Endodermal cell (in vitro differentiated cells): ENCODE measurements around the gene CTCFL. TPM values are rescaled to one million over a fixed set of nuclear protein-coding genes. Genes with fewer than 3 reads are reported as not detected.

ENCODE experiments used
- DNase-seq: peaks from one replicate; pipeline ENCODE4 v3.0.0-alpha.2; 2017
- H3K27ac ChIP-seq: 2 replicates; pipeline ENCODE4 v1.5.1; 2013; ENCODE audit warnings: mild to moderate bottlenecking, low read depth, low read length, moderate library complexity
- H3K27me3 ChIP-seq: 2 replicates; pipeline ENCODE4 v1.6.1; 2013; ENCODE audit warnings: mild to moderate bottlenecking, low read length, moderate library complexity; ENCODE audit not compliant: insufficient read depth, control insufficient read depth, poor library complexity, severe bottlenecking
- H3K36me3 ChIP-seq: 2 replicates; pipeline ENCODE4 v1.7.0; 2013; ENCODE audit warnings: mild to moderate bottlenecking, low read length, moderate library complexity; ENCODE audit not compliant: control insufficient read depth, insufficient read depth
- H3K4me1 ChIP-seq: one replicate; pipeline ENCODE4 v1.7.0; 2013; ENCODE audit warnings: low read length; ENCODE audit not compliant: control insufficient read depth, insufficient read depth
- H3K4me3 ChIP-seq: 2 replicates; pipeline ENCODE4 v1.5.1; 2013; ENCODE audit warnings: mild to moderate bottlenecking, low read length, moderate library complexity
- H3K9ac ChIP-seq: 2 replicates; pipeline ENCODE4 v1.6.1; 2013; ENCODE audit warnings: mild to moderate bottlenecking, low read length, moderate library complexity; ENCODE audit not compliant: poor library complexity, severe bottlenecking; ENCODE audit errors: extremely low read depth
- H3K9me3 ChIP-seq: 2 replicates; pipeline ENCODE4 v1.6.1; 2013; ENCODE audit warnings: mild to moderate bottlenecking, low read length, moderate library complexity; ENCODE audit not compliant: control insufficient read depth
- H3K27ac Mint-ChIP-seq: 2 replicates; pipeline ENCODE4 v1.8.0; 2020; ENCODE audit warnings: mixed read lengths
- H3K27me3 Mint-ChIP-seq: 2 replicates; pipeline ENCODE4 v1.8.0; 2021; ENCODE audit warnings: mild to moderate bottlenecking, mixed read lengths; ENCODE audit not compliant: insufficient read depth
- H3K36me3 Mint-ChIP-seq: 2 replicates; pipeline ENCODE4 v1.8.0; 2020; ENCODE audit warnings: low read depth, mixed read lengths
- H3K4me1 Mint-ChIP-seq: 2 replicates; pipeline ENCODE4 v1.8.0; 2020; ENCODE audit warnings: mixed read lengths
- H3K4me3 Mint-ChIP-seq: 2 replicates; pipeline ENCODE4 v1.8.0; 2020; ENCODE audit warnings: mild to moderate bottlenecking, moderate library complexity, mixed read lengths
- H3K9me3 Mint-ChIP-seq: 2 replicates; pipeline ENCODE4 v1.8.0; 2020; ENCODE audit warnings: mild to moderate bottlenecking, mixed read lengths
- WGBS, 2 experiments: methylation state at CpG; one replicate each; pipeline versions ENCODE4 v1.1.5 to v1.1.7; 2013; ENCODE audit warnings: missing lambda C conversion rate in 2 of 2, mixed read lengths in 1 of 2; ENCODE audit not compliant: insufficient coverage in 1 of 2, insufficient read length in 1 of 2; 5-methylcytosine and 5-hydroxymethylcytosine counted together
- total RNA-seq, 2 donors: library from RNA; stranded (reverse); fragmentation: NEBNext Ultra II Directional in 1 of 2; extraction: Animal tissue kit (Norgen Biotek cat#: 25700) in 1 of 2; gene quantifications; 2 replicates in 1 of 2; 3 replicates in 1 of 2; pipeline ENCODE4 v1.2.1, GENCODE V29; 2021
- TF ChIP-seq, protein P1 (sequence below): fragments of 200-600 bp; sonication (generic); conservative IDR thresholded peaks from 2 replicates; pipeline ENCODE4 v1.5.0; 2021; ENCODE audit warnings: antibody characterized with exemption, mild to moderate bottlenecking

The CTCFL gene
- total RNA-seq, 2 donors from 2014 or later, result 0.33 to 1.4 TPM

DNA sequence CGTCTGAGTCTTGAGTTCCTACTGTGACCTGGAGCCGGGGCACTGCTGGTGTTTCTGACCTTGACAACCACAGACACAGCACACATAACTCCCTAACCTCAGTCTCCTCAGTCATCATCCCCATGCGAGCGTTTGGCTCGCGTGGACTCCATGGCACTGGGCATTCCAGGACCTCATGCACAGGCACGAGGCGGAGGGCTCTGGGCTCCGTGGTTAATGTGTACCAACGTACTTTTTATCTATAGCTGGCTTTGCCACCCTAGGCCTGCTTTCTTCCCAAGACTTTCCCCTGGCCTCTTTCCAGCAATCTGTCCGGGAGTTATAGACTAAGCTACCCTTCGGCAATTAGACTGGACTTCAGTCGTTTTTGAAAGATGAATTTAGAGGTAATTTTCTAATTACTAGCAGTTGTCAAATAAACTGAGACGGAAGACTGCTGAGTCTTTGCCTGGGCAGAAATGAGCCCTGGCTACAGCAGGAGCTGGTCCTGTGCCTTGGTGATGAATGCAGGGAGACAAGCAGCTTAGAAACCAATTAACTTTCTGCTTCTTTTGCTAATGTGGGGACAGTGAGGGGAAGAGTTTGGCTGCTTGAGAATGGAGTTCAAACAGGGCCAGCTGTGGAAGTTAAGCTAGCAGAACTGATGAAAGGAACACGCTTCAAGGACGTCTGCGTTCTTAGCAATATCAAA, 16.1 kb upstream of the CTCFL start:
- Mint-ChIP-seq H3K4me3 (no peak overlapping the region), H3K27me3 (peaks cover 55% of the 10 kb centered on the region), H3K36me3 (no peaks in the 10 kb centered on the region), H3K9me3 (peaks cover 22% of the 10 kb centered on the region), H3K4me1 (peaks cover 11% of the 10 kb centered on the region), H3K27ac (no peak overlapping the region)
- Histone ChIP-seq H3K27ac (peak overlapping the region; percentile 51), H3K36me3 (no peaks in the 10 kb centered on the region), H3K9ac (no peak overlapping the region), H3K9me3 (peaks cover 15% of the 10 kb centered on the region), H3K27me3 (peaks cover 29% of the 10 kb centered on the region), H3K4me3 (no peak overlapping the region), H3K4me1 (no peaks in the 10 kb centered on the region)
- WGBS, 2 experiments, result 87 to 90% methylated on average over 8 to 17 of the region's 17 CpGs
- no peak for DNase-seq
- TF ChIP-seq, protein P1, sequence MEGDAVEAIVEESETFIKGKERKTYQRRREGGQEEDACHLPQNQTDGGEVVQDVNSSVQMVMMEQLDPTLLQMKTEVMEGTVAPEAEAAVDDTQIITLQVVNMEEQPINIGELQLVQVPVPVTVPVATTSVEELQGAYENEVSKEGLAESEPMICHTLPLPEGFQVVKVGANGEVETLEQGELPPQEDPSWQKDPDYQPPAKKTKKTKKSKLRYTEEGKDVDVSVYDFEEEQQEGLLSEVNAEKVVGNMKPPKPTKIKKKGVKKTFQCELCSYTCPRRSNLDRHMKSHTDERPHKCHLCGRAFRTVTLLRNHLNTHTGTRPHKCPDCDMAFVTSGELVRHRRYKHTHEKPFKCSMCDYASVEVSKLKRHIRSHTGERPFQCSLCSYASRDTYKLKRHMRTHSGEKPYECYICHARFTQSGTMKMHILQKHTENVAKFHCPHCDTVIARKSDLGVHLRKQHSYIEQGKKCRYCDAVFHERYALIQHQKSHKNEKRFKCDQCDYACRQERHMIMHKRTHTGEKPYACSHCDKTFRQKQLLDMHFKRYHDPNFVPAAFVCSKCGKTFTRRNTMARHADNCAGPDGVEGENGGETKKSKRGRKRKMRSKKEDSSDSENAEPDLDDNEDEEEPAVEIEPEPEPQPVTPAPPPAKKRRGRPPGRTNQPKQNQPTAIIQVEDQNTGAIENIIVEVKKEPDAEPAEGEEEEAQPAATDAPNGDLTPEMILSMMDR, result no peak

DNA sequence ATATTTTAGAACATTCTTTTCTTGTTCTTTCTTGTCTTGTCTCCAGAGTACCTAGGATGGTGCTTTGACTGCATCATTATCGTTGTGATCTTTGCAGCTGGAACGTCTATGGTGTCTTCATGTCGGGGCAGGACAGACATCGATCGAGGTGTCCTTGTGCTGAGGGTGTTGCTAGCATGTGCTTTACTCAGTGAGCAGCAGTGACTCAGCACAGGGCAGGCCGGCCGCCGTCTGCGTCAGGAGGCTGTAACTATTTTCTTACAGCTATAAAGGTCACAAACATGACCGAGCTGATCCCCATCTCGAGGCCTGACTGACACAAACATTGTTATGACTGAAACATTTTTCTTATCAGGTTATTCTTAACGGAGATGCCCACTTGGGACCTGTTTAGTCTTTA, 14.9 kb upstream of the CTCFL start:
- TF ChIP-seq, protein P1, result no peak

DNA sequence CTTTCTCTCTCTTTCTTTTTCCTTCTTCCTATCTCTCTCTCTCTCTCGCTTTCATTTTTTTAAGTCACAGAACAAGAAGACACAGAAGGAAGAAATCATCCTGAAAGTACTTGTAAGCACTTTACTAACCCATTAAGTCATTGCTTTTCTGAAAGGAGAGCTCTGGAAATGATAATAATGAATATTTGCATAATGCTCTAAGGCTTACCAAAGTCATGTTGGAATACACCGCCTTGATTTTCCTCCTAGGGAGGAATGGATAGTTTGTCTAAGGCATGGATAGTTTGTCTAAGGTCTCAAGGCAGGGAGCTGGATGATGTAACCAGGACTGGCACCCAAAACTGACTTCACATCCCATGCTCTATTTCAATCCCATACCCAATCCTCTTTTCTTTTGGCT, 12.9 kb upstream of the CTCFL start:
- H3K9ac ChIP-seq, result no peak overlapping the region
- Mint-ChIP-seq H3K9me3 (peaks cover 47% of the 10 kb centered on the region), H3K4me3 (no peak overlapping the region), H3K27ac (no peak overlapping the region), H3K36me3 (no peaks in the 10 kb centered on the region), H3K4me1 (no peaks in the 10 kb centered on the region), H3K27me3 (peaks cover 48% of the 10 kb centered on the region)
- no peak for DNase-seq
- TF ChIP-seq, protein P1, result no peak
- WGBS, 2 experiments, result 77 to 100% methylated on average over 1 to 2 of the region's 2 CpGs
- peaks cover 22% of the 10 kb centered on the region for H3K27me3 ChIP-seq
- peaks cover 15% of the 10 kb centered on the region for H3K9me3 ChIP-seq
- H3K4me3 ChIP-seq, result no peak overlapping the region
- H3K4me1 ChIP-seq, result no peaks in the 10 kb centered on the region
- no peak overlapping the region for H3K27ac ChIP-seq
- no peaks in the 10 kb centered on the region for H3K36me3 ChIP-seq

More for the DNA sequence above, 14.9 kb upstream of the CTCFL start:
- 94 to 95% methylated on average over 11 to 12 of the region's 12 CpGs for WGBS, 2 experiments
- Histone ChIP-seq H3K4me1 (no peaks in the 10 kb centered on the region), H3K27ac (no peak overlapping the region), H3K9ac (no peak overlapping the region), H3K4me3 (no peak overlapping the region), H3K9me3 (peaks cover 15% of the 10 kb centered on the region), H3K27me3 (peaks cover 29% of the 10 kb centered on the region), H3K36me3 (no peaks in the 10 kb centered on the region)
- DNase-seq, result no peak
- H3K36me3 Mint-ChIP-seq, result no peaks in the 10 kb centered on the region
- peaks cover 5% of the 10 kb centered on the region for H3K4me1 Mint-ChIP-seq
- H3K27me3 Mint-ChIP-seq, result peaks cover 53% of the 10 kb centered on the region
- peaks cover 33% of the 10 kb centered on the region for H3K9me3 Mint-ChIP-seq
- H3K27ac Mint-ChIP-seq, result no peak overlapping the region
- no peak overlapping the region for H3K4me3 Mint-ChIP-seq
